ENCODE results near the gene KCTD4.
"Not testable (repeated sequence)": the region's sequence is repeated elsewhere in the genome, so short reads cannot be mapped to it uniquely, and the experiment has no call there.

Gene KCTD4

GRCh38 chr13:45215392-45216077 lies 14.7 kb upstream of the KCTD4 start:
- DNase-seq (ENCODE audit: low read depth in 2 of 2) = no peak

DNA sequence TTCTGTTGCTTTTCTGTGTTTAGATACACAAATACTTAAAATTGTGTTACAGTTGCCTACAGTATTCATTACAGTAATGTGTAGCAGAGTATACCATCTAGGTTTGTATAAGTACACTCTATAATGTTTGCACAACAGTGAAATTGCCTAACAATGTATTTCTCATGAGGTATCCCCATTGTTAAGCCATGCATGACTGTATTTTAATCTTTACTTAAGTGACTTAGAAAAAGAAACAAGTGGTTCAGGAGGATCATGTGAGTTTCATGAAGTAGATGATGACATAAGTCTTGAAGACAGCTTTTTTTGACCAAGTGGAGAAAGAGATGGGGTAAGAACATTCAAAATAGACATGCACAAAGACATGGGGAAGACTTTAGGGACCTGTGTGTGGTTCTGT lies 8.4 kb upstream of the KCTD4 start:
- DNase-seq (ENCODE audit: low read depth in 2 of 2) = no peak

DNA sequence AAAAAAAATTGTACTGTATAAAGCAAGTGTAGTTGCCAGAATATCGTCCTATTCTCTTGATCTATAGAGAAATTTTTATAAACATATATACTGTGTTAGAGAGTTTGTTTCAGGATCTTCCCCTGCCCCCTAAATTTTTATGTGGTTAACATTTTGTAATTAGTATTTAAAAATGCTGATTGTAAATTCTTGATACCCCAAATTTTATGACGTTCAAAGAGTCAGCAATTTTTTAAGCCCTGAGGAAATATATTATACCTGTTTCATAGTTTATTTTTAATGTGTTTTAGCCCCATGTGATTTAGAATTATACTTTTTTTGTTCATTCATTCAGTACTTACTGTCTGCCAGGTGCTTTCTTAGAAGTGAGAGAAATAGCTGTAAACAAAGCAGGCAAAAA lies 7.3 kb upstream of the KCTD4 start:
- no peak for DNase-seq (ENCODE audit: low read depth in 2 of 2)

GRCh38 chr13:45207319-45207718 lies 6.5 kb upstream of the KCTD4 start:
- no peak for DNase-seq (ENCODE audit: low read depth in 2 of 2)

DNA sequence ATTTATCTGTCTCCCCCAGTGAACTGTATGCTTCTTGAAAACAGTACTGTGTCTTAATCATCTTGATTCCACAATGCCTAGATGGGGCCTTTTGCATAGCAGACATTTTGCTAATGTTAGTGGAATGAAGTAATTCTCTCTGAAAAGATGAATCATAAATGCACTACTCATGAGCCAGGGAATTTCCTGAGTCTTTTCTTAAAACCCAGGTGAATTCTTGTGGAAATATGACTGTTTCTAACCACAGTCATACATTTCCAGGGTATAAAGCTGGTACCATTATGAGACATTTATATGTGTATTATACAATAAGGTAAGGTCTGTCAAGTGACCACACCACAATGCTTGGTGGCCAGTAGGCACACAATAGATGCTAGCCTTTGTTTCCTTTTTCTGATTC lies 5.5 kb upstream of the KCTD4 start:
- no peak for DNase-seq (ENCODE audit: low read depth in 2 of 2)

GRCh38 chr13:45205124-45205523 lies 4.3 kb upstream of the KCTD4 start:
- DNase-seq (ENCODE audit: low read depth in 2 of 2) = no peak

DNA sequence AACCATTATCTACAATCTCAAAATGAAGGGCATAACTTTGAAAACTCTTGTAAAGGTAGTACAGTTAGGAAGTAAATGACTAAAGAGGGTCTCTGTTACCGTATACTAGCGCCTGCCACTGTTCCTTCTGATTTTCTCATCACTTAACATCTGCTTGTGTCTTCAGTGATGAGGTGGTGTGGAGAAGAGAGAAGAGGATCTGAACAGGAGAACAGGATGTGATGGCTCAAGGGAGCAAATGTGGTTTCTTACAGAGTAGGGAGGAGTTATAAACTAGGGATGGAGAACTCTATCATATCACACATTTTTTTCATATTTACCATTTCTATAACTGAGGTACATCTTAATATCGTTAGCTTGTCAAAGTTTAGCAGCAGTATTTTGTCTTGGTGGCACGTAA lies 1.1 kb downstream of the KCTD4 start:
- no peak for DNase-seq (ENCODE audit: low read depth in 2 of 2)

GRCh38 chr13:45198924-45199323 lies 1.9 kb downstream of the KCTD4 start:
- DNase-seq (ENCODE audit: low read depth in 2 of 2) = no peak

DNA sequence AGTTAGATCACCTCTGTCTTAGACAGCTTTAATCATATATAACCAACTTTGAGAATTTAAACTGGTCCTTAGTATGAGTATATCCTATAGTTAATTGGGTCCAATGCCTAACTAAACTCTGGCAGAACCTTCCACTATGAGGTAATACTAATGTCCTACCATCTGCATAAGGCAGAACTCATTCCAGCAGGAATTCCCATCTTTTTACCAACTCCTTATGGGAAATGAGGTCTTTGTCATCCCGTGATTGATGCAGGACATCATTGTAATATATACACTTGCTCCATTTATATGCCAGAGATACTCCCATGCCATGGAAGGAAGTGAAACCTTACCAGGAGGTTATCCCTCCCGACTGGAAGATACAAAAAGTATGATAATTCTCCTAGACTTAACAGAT lies 2.8 kb downstream of the KCTD4 start:
- no peak for DNase-seq (ENCODE audit: low read depth in 2 of 2)

DNA sequence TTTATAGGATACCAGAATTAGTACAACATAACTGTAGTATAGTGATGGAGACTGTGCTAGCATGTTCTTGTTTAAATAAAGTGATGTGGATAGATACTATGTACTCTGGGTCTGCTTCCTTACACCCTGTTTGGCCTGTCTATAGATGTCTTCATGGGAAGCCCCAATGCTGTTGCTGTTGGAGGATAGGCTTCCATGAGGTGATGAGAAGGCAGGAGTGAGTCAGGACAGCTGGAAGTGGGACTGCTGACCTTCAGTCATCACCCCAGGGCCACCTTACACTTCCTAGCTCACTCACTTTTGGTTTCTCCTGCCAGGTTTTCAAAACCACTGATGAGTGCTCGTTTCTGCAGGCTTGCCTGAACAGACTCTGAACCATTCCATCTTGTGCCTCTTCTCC lies 4.2 kb downstream of the KCTD4 start:
- no peak for DNase-seq (ENCODE audit: low read depth in 2 of 2)

- DNase-seq (ENCODE audit: low read depth in 2 of 2) = no peak
These were observed 4.7 kb downstream of the KCTD4 start for GRCh38 chr13:45196096-45196495.

- no peak for DNase-seq (ENCODE audit: low read depth in 2 of 2)
These were observed 5.4 kb downstream of the KCTD4 start for GRCh38 chr13:45195421-45195820.

DNA sequence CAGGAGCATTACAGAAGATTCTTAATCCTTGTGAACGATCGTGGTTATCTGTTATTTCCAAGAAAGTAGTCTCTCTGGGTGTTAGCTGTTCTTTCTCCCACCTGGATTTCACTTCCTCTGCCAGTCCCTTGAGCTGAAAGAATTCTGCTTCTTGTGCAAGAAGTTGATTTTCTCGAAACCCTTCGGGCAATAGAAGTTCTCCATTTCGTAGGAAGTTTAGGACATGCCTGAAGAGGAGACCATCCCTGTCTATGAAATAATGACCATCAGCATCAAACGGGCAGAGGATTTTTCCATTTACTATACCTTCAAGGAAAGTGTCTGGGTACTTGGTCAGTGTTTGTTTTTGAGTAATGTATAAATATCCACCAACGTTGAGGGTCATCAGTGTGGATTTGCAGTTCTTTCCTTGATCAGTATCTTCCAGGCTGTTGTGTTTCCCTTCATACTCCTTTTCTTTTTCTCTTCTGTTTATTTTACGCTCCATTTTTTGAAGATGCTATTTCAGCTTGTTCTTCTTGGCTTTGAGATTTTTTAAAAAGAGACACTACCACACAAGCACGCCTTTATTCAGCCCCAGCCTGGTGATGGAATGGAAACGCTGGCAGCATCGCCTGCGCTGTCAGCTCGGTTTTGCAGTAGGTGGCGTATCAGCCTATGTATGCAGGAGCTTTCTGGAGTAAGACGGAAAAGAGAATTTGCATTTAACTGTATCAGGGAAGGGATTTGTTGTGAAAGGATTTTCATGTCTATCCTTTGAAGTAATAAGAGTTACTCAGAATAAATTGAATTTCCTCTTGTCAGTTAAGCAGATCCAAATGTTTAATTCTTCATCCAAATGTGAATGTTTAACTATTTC lies 6.5 kb downstream of the KCTD4 start:
- DNase-seq (ENCODE audit: low read depth in 2 of 2) = no peak

DNA sequence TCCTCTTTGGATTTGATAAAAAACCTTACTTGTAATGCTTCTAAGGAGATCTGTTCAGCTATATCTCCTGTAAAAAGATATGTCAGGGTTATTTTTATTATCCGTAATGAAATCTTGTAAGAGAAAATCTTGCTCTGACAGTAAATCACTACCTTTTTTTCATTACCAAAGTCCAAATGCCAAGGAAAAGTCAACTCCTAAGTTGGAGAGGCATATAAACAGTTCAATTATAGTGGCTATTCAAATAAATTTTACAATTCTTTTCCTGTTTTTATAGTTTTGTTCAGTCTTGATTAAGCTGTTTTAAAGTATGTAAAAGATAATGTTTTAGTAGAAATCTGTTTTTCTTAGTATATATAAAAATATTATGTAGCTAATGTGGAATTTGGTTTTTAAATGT lies 9.0 kb downstream of the KCTD4 start:
- no peak for DNase-seq (ENCODE audit: low read depth in 2 of 2)

GRCh38 chr13:45189511-45189910 lies 11.3 kb downstream of the KCTD4 start:
- not testable (repeated sequence) for DNase-seq (ENCODE audit: low read depth in 2 of 2)

GRCh38 chr13:45189077-45189476 lies 11.8 kb downstream of the KCTD4 start:
- DNase-seq (ENCODE audit: low read depth in 2 of 2) = not testable (repeated sequence)

DNA sequence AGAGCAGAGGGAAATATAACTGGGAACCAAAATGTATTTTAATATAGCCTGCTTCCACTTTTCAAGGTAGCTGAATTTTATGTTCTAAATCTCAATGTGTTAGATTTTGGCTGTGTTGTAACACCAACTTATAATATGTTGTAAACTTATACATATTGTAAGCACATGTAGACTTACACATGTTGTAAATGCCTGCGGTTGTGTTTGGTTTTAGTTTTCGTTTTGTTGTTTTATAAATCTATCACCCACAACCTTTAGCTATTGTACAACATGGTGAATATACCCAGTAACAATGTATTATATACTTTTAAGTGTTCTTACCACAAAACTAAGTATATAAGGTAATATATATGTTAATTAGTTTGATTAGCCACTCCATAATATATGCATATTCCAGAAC lies 15.6 kb downstream of the KCTD4 start:
- no peak for DNase-seq (ENCODE audit: low read depth in 2 of 2)

GRCh38 chr13:45184693-45185092 lies 16.2 kb downstream of the KCTD4 start:
- no peak for DNase-seq (ENCODE audit: low read depth in 2 of 2)

DNA sequence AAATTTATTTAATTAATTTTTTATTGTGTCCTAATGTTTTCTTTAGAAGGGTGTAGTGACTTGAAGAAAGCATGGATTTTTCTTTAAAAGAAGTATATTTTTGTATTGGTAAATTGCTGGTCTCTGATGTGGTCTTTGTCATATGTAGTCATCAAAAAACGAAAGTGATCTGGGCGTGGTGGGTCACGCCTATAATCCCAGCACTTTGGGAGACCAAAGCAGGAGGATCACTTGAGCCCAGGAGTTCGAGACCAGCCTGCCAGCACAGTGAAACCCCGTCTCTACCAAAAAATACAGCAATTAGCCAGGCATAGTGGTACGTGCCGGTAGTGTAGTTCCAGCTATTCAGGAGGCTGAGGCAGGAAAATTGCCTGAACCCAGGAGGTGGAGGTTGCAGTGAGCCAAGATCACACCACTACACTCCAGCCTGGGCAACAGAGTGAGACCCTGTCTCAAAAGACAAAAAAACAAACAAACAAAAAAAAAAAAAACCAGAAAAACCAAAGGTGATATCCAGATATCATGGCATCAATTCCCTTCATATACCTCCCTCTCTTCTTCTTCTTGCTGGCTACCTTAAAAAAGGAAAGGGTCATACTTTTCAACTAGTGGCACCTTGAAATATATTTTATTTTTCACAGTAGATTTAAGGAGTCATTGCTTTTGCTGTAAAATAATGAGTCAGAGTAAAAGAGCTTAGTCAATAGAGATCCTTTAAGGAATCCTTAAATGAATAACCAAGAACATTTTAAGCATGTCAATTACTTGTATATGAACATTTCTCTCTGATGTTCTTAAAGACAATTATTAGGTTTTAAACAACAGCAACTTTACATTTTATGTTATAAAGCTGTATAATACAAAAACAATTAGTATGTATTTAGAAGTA lies 19.9 kb downstream of the KCTD4 start:
- DNase-seq (ENCODE audit: low read depth in 2 of 2) = no peak

DNA sequence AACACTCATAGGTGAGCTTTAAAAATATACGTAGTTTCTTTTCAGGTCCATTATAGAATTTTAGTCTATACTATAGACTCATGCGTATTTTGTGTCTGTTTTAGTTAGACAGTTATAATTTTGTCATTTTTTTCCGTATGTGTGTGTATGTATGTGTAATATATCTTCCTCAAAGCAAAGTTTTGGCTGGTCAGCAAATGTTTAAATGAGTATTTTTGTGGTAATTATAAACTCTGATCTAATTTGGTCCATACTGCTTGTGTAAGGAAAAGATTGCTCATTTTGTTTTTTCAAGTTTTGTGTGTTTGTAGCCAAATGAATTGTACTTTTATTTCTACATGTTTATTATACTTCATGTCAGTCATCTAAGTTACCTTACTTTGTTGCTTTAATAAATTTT lies 20.5 kb downstream of the KCTD4 start:
- no peak for DNase-seq (ENCODE audit: low read depth in 2 of 2)

GRCh38 chr13:45179428-45179827 lies 21.4 kb downstream of the KCTD4 start:
- no peak for DNase-seq (ENCODE audit: low read depth in 2 of 2)

All from activated CD8-positive, alpha-beta memory T cell treated with anti-CD3 and anti-CD28 coated beads for 4 hours (primary cell).